Measurements from ENCODE around the gene FNDC11.

- TF ChIP-seq MAX (IDR thresholded peaks at IDR 0.05): no peak
- no peak for TF ChIP-seq CTCF (IDR thresholded peaks at IDR 0.05; ENCODE audit: low read depth, low read length, missing input control)
- TF ChIP-seq RXRA (IDR thresholded peaks at IDR 0.05): no peak
- TF ChIP-seq HNF4A (conservative IDR thresholded peaks at IDR 0.05): no peak
Observed at GRCh38 chr20:63553251-63553932, 567 bp upstream of the FNDC11 start.

Measured in liver (tissue), 3 donors.